Testis (tissue), 2 donors: Measurements from ENCODE around the gene FHIT.

Experiments used
- POLR2A ChIP-seq: fragments of 450-650 bp; IDR thresholded peaks from one replicate; pipeline ENCODE4 v1.6.1; 2017; ENCODE audit warnings: antibody characterized with exemption, mild to moderate bottlenecking, moderate library complexity
- TF ChIP-seq, protein P1 (sequence below), 3 experiments: fragments of 450-650 bp in 2 of 3; fragments of 200-600 bp in 1 of 3; sonication (generic) in 1 of 3; IDR thresholded peaks; one replicate each; pipeline ENCODE4 v1.5.1; 2016 to 2019; ENCODE audit warnings: antibody characterized with exemption in 3 of 3, mild to moderate bottlenecking in 2 of 3, moderate library complexity in 1 of 3

DNA sequence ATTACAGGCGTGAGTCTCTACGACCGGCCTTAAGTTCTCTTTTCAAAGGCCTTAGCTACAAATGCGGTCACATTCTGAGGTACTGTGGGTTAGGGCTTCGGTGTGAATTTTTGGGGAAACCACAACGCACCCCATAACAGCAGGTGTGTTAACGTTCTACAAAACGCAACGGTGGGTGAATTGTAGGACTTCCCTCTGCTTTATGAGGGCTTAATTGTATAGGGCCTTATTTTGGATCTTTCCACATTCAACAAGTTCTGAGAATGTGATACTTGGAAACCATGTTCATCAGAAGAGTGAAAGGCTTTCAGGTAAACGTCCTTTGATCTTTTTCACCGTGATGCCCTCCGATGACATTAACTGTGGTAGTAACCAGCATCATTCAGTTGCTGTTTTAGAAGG lies 1202.8 kb downstream of the FHIT start:
- TF ChIP-seq, protein P1, sequence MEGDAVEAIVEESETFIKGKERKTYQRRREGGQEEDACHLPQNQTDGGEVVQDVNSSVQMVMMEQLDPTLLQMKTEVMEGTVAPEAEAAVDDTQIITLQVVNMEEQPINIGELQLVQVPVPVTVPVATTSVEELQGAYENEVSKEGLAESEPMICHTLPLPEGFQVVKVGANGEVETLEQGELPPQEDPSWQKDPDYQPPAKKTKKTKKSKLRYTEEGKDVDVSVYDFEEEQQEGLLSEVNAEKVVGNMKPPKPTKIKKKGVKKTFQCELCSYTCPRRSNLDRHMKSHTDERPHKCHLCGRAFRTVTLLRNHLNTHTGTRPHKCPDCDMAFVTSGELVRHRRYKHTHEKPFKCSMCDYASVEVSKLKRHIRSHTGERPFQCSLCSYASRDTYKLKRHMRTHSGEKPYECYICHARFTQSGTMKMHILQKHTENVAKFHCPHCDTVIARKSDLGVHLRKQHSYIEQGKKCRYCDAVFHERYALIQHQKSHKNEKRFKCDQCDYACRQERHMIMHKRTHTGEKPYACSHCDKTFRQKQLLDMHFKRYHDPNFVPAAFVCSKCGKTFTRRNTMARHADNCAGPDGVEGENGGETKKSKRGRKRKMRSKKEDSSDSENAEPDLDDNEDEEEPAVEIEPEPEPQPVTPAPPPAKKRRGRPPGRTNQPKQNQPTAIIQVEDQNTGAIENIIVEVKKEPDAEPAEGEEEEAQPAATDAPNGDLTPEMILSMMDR (IDR thresholded peaks at IDR 0.05): no peak
- TF ChIP-seq POLR2A: no peak
